Measurements from ENCODE around the gene ACP3.

DNA sequence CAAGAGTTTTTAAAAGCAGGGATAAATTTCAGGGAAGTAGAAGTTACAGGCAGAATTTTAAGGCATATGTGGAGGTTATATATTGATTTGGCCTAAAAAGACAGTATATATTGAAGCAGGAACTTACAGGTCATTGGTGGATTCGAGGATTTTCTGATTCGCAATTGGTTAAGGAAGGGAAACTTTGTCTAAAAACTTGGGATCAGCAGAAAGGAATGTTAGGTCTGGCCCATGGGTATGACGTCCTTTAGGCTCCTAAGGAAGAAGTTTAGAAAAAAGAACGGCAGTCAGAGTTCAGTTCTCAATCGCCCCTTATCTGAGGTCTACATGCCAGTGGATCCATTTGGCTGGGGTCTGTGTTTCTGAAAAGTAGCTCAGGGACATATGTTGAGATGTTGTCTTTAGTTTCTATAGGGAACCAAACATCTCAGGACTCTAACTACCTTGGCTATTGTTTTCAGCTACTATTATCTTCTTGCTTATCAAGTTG lies 33.2 kb upstream of the ACP3 start:
- no peak for TF ChIP-seq REST (IDR thresholded peaks at IDR 0.05; ENCODE audit: borderline replicate concordance)
- no peak for TF ChIP-seq REST (CRISPR knock-in tag; IDR thresholded peaks at IDR 0.05; ENCODE audit: low read depth)
- no peak for TF ChIP-seq MAZ (CRISPR knock-in tag; conservative IDR thresholded peaks at IDR 0.05 in 1 of 2, IDR thresholded peaks at IDR 0.05 in 1 of 2)

Data from K562 (cell line).